Sigmoid colon (tissue), 7 donors: ENCODE results near the gene LHX6. TPM values are rescaled to one million over a fixed set of nuclear protein-coding genes. Genes with fewer than 3 reads are reported as not detected.

Experiments
- DNase-seq: peaks from one replicate; pipeline ENCODE4 v3.0.0-alpha.2; 2019
- H3K27ac ChIP-seq, 4 donors: fragments of 200-600 bp; sonication (generic); one replicate each; pipeline ENCODE4 v1.5.1; 2016 to 2019; ENCODE audit warnings: mild to moderate bottlenecking in 1 of 4
- H3K27me3 ChIP-seq, 3 donors: fragments of 200-600 bp; sonication (generic); one replicate each; pipeline ENCODE4 v1.5.1; 2019; ENCODE audit warnings: mild to moderate bottlenecking in 1 of 3
- H3K36me3 ChIP-seq, 4 donors: fragments of 200-600 bp; sonication (generic); one replicate each; pipeline ENCODE4 v1.5.1; 2016 to 2019
- H3K4me1 ChIP-seq, 4 donors: fragments of 200-600 bp; sonication (generic); one replicate each; pipeline ENCODE4 v1.5.1; 2017 to 2019
- H3K4me3 ChIP-seq, 4 donors: fragments of 200-600 bp; sonication (generic); one replicate each; pipeline ENCODE4 v1.5.1; 2017 to 2019; ENCODE audit warnings: mild to moderate bottlenecking in 2 of 4, moderate library complexity in 1 of 4
- H3K9me3 ChIP-seq, 4 donors: fragments of 200-600 bp in 3 of 4; sonication (generic) in 3 of 4; one replicate each; pipeline versions ENCODE4 v1.5.1 to v1.6.1; 2013 to 2019
- EP300 ChIP-seq, 4 donors: sonication (generic); formaldehyde crosslinking; IDR thresholded peaks; one replicate each; pipeline ENCODE4 v1.6.1; 2017; ENCODE audit warnings: antibody characterized with exemption in 4 of 4
- POLR2A ChIP-seq, 2 donors: fragments of 450-650 bp; IDR thresholded peaks; one replicate each; pipeline ENCODE4 v1.6.1; 2016; ENCODE audit warnings: antibody characterized with exemption in 2 of 2, mild to moderate bottlenecking in 2 of 2, moderate library complexity in 2 of 2
- POLR2AphosphoS5 ChIP-seq, 4 donors: sonication (generic); formaldehyde crosslinking; IDR thresholded peaks; one replicate each; pipeline ENCODE4 v1.6.1; 2017; ENCODE audit warnings: antibody characterized with exemption in 4 of 4
- WGBS, 2 donors: extraction: QIAGEN DNeasy Blood & Tissue Kit; methylation state at CpG; one replicate each; pipeline ENCODE4 v1.1.7; 2013; 5-methylcytosine and 5-hydroxymethylcytosine counted together
- intact Hi-C: fragments of 100-400 bp; cut with DNase I; formaldehyde crosslinking; loops from one replicate; pipeline ENCODE4 v1.15.1; 2023
- polyA plus RNA-seq, 3 donors: library from polyadenylated mRNA; stranded (reverse); fragments of 200-250 nt; gene quantifications; one replicate each; pipeline ENCODE4 v1.2.3, GENCODE V29; 2013
- total RNA-seq, 4 donors: library from RNA; depleted of rRNA; stranded (reverse); fragments of >200 nt; gene quantifications; one replicate each; pipeline ENCODE4 v1.1.0, GENCODE V29; 2016
- TF ChIP-seq, protein P1 (sequence below), 4 experiments: fragments of 450-650 bp in 3 of 4; fragments of 200-600 bp in 1 of 4; IDR thresholded peaks; one replicate each; pipeline ENCODE4 v1.5.1; 2016 to 2019; ENCODE audit warnings: antibody characterized with exemption in 4 of 4, mild to moderate bottlenecking in 3 of 4, moderate library complexity in 2 of 4
- donor health status: healthy with polysubstance abuse.
- donor health status: Bipolar disorder and iron deficiency.
- donor health status: healthy.

Gene LHX6
- total and polyA plus RNA-seq, 7 donors = 0.46 to 4.7 (median 1.4) TPM

DNA sequence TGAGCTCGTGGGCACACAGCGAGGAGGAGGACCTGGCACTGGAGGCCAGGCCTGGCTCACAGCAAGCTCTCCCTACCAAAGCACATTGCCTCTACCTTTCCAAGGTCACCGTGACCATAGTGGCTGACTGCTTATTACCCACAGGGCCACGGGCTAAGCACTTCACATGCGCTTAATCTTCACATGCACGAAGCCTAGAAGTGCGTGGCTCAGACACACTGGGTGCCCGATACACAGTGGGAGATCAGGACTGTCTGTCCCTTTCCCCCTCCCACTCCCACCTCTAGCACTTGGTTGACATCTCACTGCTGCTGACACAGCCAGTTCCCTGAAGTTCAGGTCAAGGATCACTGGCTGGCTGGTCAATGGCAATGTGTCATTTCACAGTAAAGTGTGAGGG is 23.6 kb downstream of the LHX6 start:
- intact Hi-C loops = no loop called here
- Histone ChIP-seq H3K27me3 (no peaks in the 10 kb centered on the region), H3K27ac (no peak overlapping the region), H3K9me3 (no peaks in the 10 kb centered on the region), H3K4me1 (no peaks in the 10 kb centered on the region), H3K36me3 (no peaks in the 10 kb centered on the region), H3K4me3 (no peak overlapping the region)
- TF ChIP-seq, protein P1, sequence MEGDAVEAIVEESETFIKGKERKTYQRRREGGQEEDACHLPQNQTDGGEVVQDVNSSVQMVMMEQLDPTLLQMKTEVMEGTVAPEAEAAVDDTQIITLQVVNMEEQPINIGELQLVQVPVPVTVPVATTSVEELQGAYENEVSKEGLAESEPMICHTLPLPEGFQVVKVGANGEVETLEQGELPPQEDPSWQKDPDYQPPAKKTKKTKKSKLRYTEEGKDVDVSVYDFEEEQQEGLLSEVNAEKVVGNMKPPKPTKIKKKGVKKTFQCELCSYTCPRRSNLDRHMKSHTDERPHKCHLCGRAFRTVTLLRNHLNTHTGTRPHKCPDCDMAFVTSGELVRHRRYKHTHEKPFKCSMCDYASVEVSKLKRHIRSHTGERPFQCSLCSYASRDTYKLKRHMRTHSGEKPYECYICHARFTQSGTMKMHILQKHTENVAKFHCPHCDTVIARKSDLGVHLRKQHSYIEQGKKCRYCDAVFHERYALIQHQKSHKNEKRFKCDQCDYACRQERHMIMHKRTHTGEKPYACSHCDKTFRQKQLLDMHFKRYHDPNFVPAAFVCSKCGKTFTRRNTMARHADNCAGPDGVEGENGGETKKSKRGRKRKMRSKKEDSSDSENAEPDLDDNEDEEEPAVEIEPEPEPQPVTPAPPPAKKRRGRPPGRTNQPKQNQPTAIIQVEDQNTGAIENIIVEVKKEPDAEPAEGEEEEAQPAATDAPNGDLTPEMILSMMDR (IDR thresholded peaks at IDR 0.05) = no peak
- TF ChIP-seq EP300 (IDR thresholded peaks at IDR 0.05) (no peak), POLR2AphosphoS5 (IDR thresholded peaks at IDR 0.05) (no peak), POLR2A (IDR thresholded peaks at IDR 0.05) (no peak)
- DNase-seq = no peak
- 91% methylated on average over 8 of the region's 8 CpGs for WGBS, 2 donors

DNA sequence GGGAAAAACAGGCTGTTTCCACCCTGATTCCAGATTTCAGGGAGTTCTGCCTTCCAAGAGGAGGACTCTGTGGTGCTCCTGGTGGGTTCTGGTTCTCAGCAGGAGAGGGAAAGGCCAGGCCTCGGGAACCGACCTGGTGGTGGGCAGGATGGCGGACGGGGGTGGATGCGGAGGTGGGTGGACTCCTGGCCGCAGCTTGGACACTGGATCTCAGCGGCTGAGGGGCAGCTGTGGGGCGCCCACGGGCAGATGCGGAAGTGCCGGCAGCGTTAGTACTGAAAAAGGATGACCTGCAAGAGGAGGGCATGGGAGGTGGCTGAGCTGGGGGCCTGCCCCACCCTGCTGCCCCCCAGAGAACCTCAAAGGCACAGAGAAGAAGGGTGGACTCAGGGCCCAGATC is 24.3 kb downstream of the LHX6 start:
- TF ChIP-seq, protein P1 (IDR thresholded peaks at IDR 0.05) = no peak
- TF ChIP-seq EP300 (IDR thresholded peaks at IDR 0.05) (no peak), POLR2AphosphoS5 (IDR thresholded peaks at IDR 0.05) (no peak), POLR2A (IDR thresholded peaks at IDR 0.05) (no peak)
- H3K36me3 ChIP-seq = no peaks in the 10 kb centered on the region
- no peaks in the 10 kb centered on the region for H3K4me1 ChIP-seq
- DNase-seq = no peak
- intact Hi-C loops = no loop called here
- no peak overlapping the region for H3K27ac ChIP-seq
- no peaks in the 10 kb centered on the region for H3K9me3 ChIP-seq
- H3K27me3 ChIP-seq = no peaks in the 10 kb centered on the region
- 93 to 95% methylated on average over 12 of the region's 12 CpGs for WGBS, 2 donors
- H3K4me3 ChIP-seq = no peak overlapping the region

DNA sequence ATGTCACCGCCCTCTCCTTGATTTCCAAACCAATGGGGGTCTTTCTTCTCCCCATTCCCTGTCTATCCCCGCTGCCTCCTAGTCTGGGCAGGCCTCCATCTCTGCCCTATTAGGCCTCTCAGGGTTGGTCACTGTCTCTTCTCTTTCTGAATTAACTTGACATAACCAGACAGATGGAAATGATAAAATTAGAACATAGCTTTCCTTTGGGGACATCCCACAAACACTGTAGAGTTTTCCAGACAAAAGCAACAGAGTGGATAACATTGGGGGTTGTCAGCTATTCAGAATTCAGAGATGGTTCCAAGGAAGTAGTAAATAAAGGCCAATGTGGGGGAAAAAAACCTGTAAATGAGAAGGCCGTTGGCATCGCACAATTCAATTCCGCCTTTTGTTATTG is 24.7 kb downstream of the LHX6 start:
- H3K9me3 ChIP-seq = no peaks in the 10 kb centered on the region
- no peaks in the 10 kb centered on the region for H3K4me1 ChIP-seq
- peaks cover 0 to 4% (median 0%) of the 10 kb centered on the region in 4 donors for H3K36me3 ChIP-seq
- intact Hi-C loops = no loop called here
- no peak overlapping the region for H3K4me3 ChIP-seq
- no peak for TF ChIP-seq EP300 (IDR thresholded peaks at IDR 0.05)
- TF ChIP-seq POLR2AphosphoS5 (IDR thresholded peaks at IDR 0.05) = no peak
- TF ChIP-seq, protein P1 (IDR thresholded peaks at IDR 0.05) = no peak
- no peak for TF ChIP-seq POLR2A (IDR thresholded peaks at IDR 0.05)
- no peak for DNase-seq
- H3K27ac ChIP-seq = no peak overlapping the region
- H3K27me3 ChIP-seq = no peaks in the 10 kb centered on the region
- 92 to 94% methylated on average over 5 of the region's 5 CpGs for WGBS, 2 donors

DNA sequence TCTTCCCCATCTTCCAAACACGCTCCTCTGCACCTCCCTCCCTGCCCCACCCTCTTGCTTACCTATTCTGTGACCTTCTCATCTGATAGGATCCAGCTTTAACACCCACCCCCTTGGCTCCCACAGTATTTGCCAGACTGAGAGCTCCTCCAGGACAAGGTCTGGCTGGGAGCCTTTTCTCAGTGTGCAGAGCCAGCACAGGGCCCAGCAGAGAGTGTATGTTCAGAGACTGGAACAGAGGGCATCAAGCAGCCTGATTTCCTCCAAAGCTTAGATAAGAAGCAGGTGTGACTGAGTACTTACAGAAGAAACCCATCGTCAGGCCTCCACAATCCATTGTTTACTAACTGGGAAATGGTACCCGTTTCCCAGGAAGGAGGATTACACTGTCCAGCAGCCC is 26.6 kb downstream of the LHX6 start:
- Histone ChIP-seq H3K27me3 (no peaks in the 10 kb centered on the region), H3K4me3 (no peak overlapping the region), H3K27ac (no peak overlapping the region), H3K4me1 (no peaks in the 10 kb centered on the region), H3K9me3 (no peaks in the 10 kb centered on the region), H3K36me3 (peaks cover 0 to 9% (median 0%) of the 10 kb centered on the region in 4 donors)
- DNase-seq = no peak
- intact Hi-C loops = no loop called here
- WGBS, 2 donors = 19 to 65% methylated on average over 3 of the region's 3 CpGs
- TF ChIP-seq POLR2A (IDR thresholded peaks at IDR 0.05) = no peak
- TF ChIP-seq POLR2AphosphoS5 (IDR thresholded peaks at IDR 0.05) = no peak
- TF ChIP-seq EP300 (IDR thresholded peaks at IDR 0.05) = no peak
- TF ChIP-seq, protein P1 (IDR thresholded peaks at IDR 0.05) = no peak

DNA sequence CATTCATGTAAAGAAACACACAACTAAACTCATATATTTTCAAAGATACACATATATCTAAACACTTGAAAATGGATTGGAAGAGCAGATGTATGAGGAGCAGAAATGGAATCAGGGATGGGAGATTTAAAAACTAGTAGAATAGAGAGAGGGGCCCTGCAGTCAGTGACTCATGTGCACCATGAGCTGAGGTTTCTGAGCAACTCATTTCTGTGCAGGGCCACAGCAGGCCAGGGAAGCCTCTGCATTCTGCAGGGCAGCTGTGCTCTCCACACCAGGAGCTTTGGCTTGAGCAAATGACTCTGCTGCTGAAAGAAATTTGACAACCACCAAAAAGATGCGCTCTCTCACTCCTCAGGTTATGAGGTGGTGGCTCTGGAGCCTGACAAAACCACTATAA is 27.1 kb downstream of the LHX6 start:
- H3K4me3 ChIP-seq = no peak overlapping the region
- intact Hi-C loops = no loop called here
- WGBS, 2 donors = 89 to 95% methylated on average over 1 of the region's 1 CpG
- TF ChIP-seq POLR2AphosphoS5 (IDR thresholded peaks at IDR 0.05) (no peak), EP300 (IDR thresholded peaks at IDR 0.05) (no peak), POLR2A (IDR thresholded peaks at IDR 0.05) (no peak)
- TF ChIP-seq, protein P1 (IDR thresholded peaks at IDR 0.05) = no peak
- no peaks in the 10 kb centered on the region for H3K9me3 ChIP-seq
- no peaks in the 10 kb centered on the region for H3K4me1 ChIP-seq
- DNase-seq = no peak
- H3K27me3 ChIP-seq = no peaks in the 10 kb centered on the region
- peaks cover 0 to 9% (median 0%) of the 10 kb centered on the region in 4 donors for H3K36me3 ChIP-seq
- H3K27ac ChIP-seq = no peak overlapping the region
